Astrocyte of the cerebellum (primary cell): ENCODE measurements around the gene CELF4.

Experiments used
- DNase-seq: peaks from one replicate; pipeline ENCODE4 v3.0.0-alpha.2; 2011; ENCODE audit warnings: low read depth
- H3K4me3 ChIP-seq: 2 replicates; pipeline ENCODE4 v1.5.1; 2011; ENCODE audit warnings: mild to moderate bottlenecking, low read depth, low read length, moderate library complexity
- CTCF ChIP-seq: IDR thresholded peaks from 2 replicates; pipeline ENCODE4 v1.5.1; 2012; ENCODE audit warnings: low read length, low read depth, moderate library complexity, mild to moderate bottlenecking; ENCODE audit errors: missing control alignments
- in situ Hi-C: cut with HindIII; loops from 2 replicates; pipeline ENCODE4 v1.10.0; 2017; ENCODE audit warnings: low sequenced_read_pairs

CELF4 gene

GRCh38 chr18:37560003-37560402 lies 5.6 kb downstream of the CELF4 start:
- DNase-seq, result no peak
- no peak for TF ChIP-seq CTCF
- in situ Hi-C loops, result no loop called here
- H3K4me3 ChIP-seq, result no peak overlapping the region

GRCh38 chr18:37559194-37559593 lies 6.4 kb downstream of the CELF4 start:
- in situ Hi-C loops, result no loop called here
- TF ChIP-seq CTCF, result no peak
- no peak overlapping the region for H3K4me3 ChIP-seq
- DNase-seq, result no peak

GRCh38 chr18:37554399-37554787 lies 11.2 kb downstream of the CELF4 start:
- H3K4me3 ChIP-seq, result no peak overlapping the region
- no peak for TF ChIP-seq CTCF
- DNase-seq, result no peak
- in situ Hi-C loops, result no loop called here

- no peak for DNase-seq
- in situ Hi-C loops, result no loop called here
- no peak overlapping the region for H3K4me3 ChIP-seq
- peak; percentile 12 for TF ChIP-seq CTCF
Observed at GRCh38 chr18:37553633-37554398, 11.8 kb downstream of the CELF4 start.

GRCh38 chr18:37552286-37552685 lies 13.3 kb downstream of the CELF4 start:
- in situ Hi-C loops, result no loop called here
- DNase-seq, result no peak
- no peak overlapping the region for H3K4me3 ChIP-seq
- TF ChIP-seq CTCF, result no peak

GRCh38 chr18:37551846-37552245 lies 13.8 kb downstream of the CELF4 start:
- in situ Hi-C loops, result no loop called here
- H3K4me3 ChIP-seq, result no peak overlapping the region
- no peak for TF ChIP-seq CTCF
- DNase-seq, result no peak
